Suprapubic skin (tissue), 4 donors: Measurements from ENCODE around the gene SMARCC2.

Experiments
- EP300 ChIP-seq: sonication (generic); formaldehyde crosslinking; IDR thresholded peaks from one replicate; pipeline ENCODE4 v1.6.1; 2017; ENCODE audit warnings: antibody characterized with exemption
- POLR2A ChIP-seq, 2 donors: fragments of 450-650 bp; IDR thresholded peaks; one replicate each; pipeline ENCODE4 v1.6.1; 2017; ENCODE audit warnings: antibody characterized with exemption in 2 of 2, mild to moderate bottlenecking in 2 of 2, moderate library complexity in 2 of 2
- POLR2AphosphoS5 ChIP-seq, 3 donors: sonication (generic); formaldehyde crosslinking; IDR thresholded peaks; one replicate each; pipeline ENCODE4 v1.6.1; 2017; ENCODE audit warnings: antibody characterized with exemption in 3 of 3
- TF ChIP-seq, protein P1 (sequence below), 2 donors: fragments of 200-600 bp in 1 of 2; fragments of 450-650 bp in 1 of 2; sonication (generic) in 1 of 2; IDR thresholded peaks; one replicate each; pipeline ENCODE4 v1.5.1; 2016 to 2019; ENCODE audit warnings: antibody characterized with exemption in 2 of 2, mild to moderate bottlenecking in 1 of 2, moderate library complexity in 1 of 2

DNA sequence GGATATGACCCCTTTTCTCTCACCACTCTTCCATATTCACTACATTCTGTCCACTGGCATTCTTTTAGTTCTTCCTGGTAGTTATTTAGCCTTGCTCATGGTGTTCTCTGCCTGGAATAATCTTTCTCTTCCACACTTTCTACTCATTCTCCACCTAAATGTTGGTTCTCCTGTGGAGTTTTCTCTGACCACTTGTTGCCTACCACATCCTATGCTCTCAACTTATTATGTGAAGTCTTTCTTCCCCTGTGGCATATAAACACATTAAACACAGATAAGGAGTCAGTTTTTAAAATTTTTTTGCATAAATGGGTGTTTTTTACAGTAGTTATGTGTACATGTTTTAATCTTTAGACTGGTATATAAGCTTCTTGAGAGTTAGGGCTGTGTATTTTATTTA is 3.3 kb upstream of the SMARCC2 start:
- TF ChIP-seq POLR2A (IDR thresholded peaks at IDR 0.05) (no peak), EP300 (no peak), POLR2AphosphoS5 (IDR thresholded peaks at IDR 0.05) (no peak)
- TF ChIP-seq, protein P1, sequence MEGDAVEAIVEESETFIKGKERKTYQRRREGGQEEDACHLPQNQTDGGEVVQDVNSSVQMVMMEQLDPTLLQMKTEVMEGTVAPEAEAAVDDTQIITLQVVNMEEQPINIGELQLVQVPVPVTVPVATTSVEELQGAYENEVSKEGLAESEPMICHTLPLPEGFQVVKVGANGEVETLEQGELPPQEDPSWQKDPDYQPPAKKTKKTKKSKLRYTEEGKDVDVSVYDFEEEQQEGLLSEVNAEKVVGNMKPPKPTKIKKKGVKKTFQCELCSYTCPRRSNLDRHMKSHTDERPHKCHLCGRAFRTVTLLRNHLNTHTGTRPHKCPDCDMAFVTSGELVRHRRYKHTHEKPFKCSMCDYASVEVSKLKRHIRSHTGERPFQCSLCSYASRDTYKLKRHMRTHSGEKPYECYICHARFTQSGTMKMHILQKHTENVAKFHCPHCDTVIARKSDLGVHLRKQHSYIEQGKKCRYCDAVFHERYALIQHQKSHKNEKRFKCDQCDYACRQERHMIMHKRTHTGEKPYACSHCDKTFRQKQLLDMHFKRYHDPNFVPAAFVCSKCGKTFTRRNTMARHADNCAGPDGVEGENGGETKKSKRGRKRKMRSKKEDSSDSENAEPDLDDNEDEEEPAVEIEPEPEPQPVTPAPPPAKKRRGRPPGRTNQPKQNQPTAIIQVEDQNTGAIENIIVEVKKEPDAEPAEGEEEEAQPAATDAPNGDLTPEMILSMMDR (IDR thresholded peaks at IDR 0.05) = no peak
